ENCODE results near the gene FYB1. TPM values are rescaled to one million over a fixed set of nuclear protein-coding genes. Genes with fewer than 3 reads are reported as not detected.

Gene FYB1
- total RNA-seq, 1 donor from 2014 or later, result not detected

DNA sequence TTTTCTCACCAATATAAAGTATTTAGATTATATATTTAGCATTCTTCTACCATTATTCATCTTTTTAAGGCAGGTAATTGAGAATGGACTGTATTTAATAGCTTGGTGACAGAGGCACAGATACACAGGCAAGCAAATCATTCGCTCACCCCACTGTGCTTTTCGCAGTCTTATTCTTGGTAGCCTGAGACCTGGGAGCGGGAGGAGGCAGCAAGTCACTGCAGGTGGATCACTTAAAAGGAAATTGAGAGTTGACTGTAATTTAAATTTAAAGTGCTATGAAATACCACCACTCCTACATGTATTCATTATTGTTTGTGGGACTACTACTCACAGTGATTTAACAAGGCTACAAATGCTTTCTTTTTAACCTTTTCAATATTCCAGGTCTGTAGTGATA, 154.9 kb downstream of the FYB1 start:
- H3K36me3 ChIP-seq (ENCODE audit: control insufficient read depth, insufficient read depth, low read length), result no peaks in the 10 kb centered on the region
- H3K27me3 ChIP-seq (ENCODE audit: control insufficient read depth, insufficient read depth, low read length), result no peaks in the 10 kb centered on the region
- H3K4me3 ChIP-seq (ENCODE audit: low read depth, low read length), result no peak overlapping the region
- TF ChIP-seq, protein P1, sequence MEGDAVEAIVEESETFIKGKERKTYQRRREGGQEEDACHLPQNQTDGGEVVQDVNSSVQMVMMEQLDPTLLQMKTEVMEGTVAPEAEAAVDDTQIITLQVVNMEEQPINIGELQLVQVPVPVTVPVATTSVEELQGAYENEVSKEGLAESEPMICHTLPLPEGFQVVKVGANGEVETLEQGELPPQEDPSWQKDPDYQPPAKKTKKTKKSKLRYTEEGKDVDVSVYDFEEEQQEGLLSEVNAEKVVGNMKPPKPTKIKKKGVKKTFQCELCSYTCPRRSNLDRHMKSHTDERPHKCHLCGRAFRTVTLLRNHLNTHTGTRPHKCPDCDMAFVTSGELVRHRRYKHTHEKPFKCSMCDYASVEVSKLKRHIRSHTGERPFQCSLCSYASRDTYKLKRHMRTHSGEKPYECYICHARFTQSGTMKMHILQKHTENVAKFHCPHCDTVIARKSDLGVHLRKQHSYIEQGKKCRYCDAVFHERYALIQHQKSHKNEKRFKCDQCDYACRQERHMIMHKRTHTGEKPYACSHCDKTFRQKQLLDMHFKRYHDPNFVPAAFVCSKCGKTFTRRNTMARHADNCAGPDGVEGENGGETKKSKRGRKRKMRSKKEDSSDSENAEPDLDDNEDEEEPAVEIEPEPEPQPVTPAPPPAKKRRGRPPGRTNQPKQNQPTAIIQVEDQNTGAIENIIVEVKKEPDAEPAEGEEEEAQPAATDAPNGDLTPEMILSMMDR (IDR thresholded peaks at IDR 0.05; ENCODE audit: insufficient read depth, low read length, poor library complexity, severe bottlenecking), result no peak
- no peak for DNase-seq (ENCODE audit: low read depth)

DNA sequence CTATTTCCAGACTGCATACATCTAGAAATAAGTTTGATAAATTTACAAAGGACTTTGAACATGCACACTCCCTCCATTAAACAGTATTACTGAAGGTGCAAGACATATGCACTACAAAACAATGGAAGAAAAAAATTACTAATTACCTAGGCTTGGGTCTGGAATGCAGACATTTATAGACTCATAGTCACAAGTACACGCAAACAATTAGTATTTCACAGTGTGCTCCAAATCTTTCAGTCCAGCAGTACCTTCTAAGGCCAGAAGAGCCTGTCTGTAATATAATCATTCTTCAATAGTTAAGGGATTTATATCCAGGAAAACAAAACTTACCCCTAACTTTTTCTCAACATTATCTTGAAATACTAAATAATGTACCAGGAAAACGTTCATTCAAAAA, 156.3 kb downstream of the FYB1 start:
- TF ChIP-seq, protein P1 (IDR thresholded peaks at IDR 0.05; ENCODE audit: insufficient read depth, low read length, poor library complexity, severe bottlenecking), result no peak
- no peak for DNase-seq (ENCODE audit: low read depth)

DNA sequence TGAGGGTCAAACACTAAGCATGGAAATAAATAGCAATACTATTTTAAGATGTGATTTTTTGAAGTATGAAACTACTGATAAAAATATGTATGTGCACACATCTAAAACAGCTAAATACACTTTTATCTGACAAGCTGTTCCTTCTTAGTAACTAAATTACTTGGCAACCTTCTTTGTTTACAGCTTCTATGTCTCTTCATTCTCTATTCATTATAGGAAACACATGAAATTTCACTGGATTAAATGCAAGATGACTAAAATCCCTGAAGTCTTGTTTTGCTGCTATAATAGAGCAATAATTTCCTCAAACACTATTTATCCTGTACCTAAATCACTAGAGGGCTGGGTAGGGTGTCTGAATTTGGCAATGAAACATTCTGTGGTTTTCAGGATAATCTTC, 156.8 kb downstream of the FYB1 start:
- no peak for DNase-seq (ENCODE audit: low read depth)
- Histone ChIP-seq H3K27me3 (ENCODE audit: control insufficient read depth, insufficient read depth, low read length) (no peaks in the 10 kb centered on the region), H3K36me3 (ENCODE audit: control insufficient read depth, insufficient read depth, low read length) (no peaks in the 10 kb centered on the region), H3K4me3 (ENCODE audit: low read depth, low read length) (no peak overlapping the region)
- TF ChIP-seq, protein P1 (IDR thresholded peaks at IDR 0.05; ENCODE audit: insufficient read depth, low read length, poor library complexity, severe bottlenecking), result no peak

More for the DNA sequence above, 156.3 kb downstream of the FYB1 start:
- Histone ChIP-seq H3K4me3 (ENCODE audit: low read depth, low read length) (no peak overlapping the region), H3K27me3 (ENCODE audit: control insufficient read depth, insufficient read depth, low read length) (no peaks in the 10 kb centered on the region), H3K36me3 (ENCODE audit: control insufficient read depth, insufficient read depth, low read length) (no peaks in the 10 kb centered on the region)

DNA sequence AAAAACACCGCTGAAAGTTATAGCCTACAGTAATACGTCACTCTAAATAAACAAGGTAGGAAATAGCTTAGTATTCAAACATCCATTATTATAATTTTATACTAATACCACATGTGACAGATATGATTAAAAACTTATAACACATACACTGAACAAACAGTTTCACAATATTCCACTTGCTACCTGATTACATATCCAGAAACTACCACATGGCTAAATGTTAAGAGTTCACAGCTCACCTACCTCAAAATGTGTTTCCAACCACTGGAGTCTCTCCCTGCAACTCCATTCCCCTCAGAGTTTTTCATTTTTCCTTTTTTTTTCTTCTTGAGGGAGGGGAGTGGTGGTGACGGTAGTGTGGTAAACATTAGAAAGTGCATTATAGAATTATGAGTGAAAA, 157.3 kb downstream of the FYB1 start:
- DNase-seq (ENCODE audit: low read depth), result no peak
- TF ChIP-seq, protein P1 (IDR thresholded peaks at IDR 0.05; ENCODE audit: insufficient read depth, low read length, poor library complexity, severe bottlenecking), result no peak
- Histone ChIP-seq H3K27me3 (ENCODE audit: control insufficient read depth, insufficient read depth, low read length) (no peaks in the 10 kb centered on the region), H3K4me3 (ENCODE audit: low read depth, low read length) (no peak overlapping the region), H3K36me3 (ENCODE audit: control insufficient read depth, insufficient read depth, low read length) (no peaks in the 10 kb centered on the region)

DNA sequence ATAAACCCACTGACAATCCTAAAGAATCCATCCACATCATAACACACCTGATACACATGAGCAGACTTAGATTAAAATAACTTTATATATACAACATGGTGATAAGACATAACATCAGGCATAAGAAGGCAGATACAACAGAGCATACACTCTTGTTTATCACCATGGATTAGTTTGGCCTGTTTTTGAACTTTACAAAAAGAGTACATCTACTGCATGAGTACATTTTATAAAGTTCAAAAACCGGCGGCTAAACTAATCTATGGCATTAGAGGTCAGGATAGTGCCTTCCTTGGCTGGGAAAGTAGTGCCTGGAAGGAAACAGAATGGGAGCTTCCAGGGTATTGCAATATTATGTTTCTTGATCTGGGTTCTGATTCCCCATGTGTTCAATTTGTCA, 160.3 kb downstream of the FYB1 start:
- DNase-seq (ENCODE audit: low read depth), result no peak
- no peaks in the 10 kb centered on the region for H3K36me3 ChIP-seq (ENCODE audit: control insufficient read depth, insufficient read depth, low read length)
- no peak overlapping the region for H3K4me3 ChIP-seq (ENCODE audit: low read depth, low read length)
- no peaks in the 10 kb centered on the region for H3K27me3 ChIP-seq (ENCODE audit: control insufficient read depth, insufficient read depth, low read length)
- TF ChIP-seq, protein P1 (IDR thresholded peaks at IDR 0.05; ENCODE audit: insufficient read depth, low read length, poor library complexity, severe bottlenecking), result no peak

DNA sequence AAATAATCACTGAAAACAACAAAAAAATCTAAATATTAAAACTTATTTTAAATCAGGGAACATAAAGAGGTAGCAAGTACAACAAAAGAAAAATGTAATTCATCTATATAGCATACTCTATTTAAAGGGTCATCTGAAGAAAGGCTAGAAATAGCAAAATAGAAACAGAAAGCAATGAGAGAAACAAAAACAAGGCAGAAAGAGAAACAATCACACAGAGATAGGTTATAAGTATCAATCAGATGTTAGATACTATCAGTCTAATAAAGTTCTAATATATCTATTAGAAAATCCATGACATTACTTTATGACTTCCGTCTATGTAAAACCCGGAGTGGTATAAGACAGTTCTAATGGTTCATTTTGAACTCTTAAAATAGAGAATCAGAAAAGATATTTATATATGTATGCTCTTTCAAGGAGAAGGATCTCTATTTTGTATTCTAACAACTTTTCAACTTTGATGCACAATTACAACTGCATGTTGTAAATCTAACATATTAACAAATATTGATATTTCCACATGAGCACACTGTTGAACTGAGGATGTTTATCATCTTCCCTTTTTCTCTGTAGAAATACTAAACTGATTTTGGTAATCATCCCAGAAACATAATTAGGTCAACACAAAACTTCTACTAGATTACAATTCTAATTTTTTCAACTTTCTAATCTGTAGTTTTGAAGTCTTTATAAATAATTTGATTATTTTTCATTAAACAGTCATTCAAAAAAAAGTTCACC, 161.0 kb downstream of the FYB1 start:
- no peaks in the 10 kb centered on the region for H3K36me3 ChIP-seq (ENCODE audit: control insufficient read depth, insufficient read depth, low read length)
- DNase-seq (ENCODE audit: low read depth), result no peak
- no peaks in the 10 kb centered on the region for H3K27me3 ChIP-seq (ENCODE audit: control insufficient read depth, insufficient read depth, low read length)
- no peak overlapping the region for H3K4me3 ChIP-seq (ENCODE audit: low read depth, low read length)
- TF ChIP-seq, protein P1 (IDR thresholded peaks at IDR 0.05; ENCODE audit: insufficient read depth, low read length, poor library complexity, severe bottlenecking), result no peak

All from kidney epithelial cell (primary cell).